Urinary bladder (tissue), 4 donors: ENCODE data around the gene ADGRG1. TPM values are rescaled to one million over a fixed set of nuclear protein-coding genes. Genes with fewer than 3 reads are reported as not detected.

Experiments
- DNase-seq: peaks from one replicate; pipeline ENCODE4 v3.0.0-alpha.2; 2015; ENCODE audit errors: extremely low spot score
- H3K27ac ChIP-seq: one replicate; pipeline ENCODE4 v1.5.1; 2013; ENCODE audit warnings: low read depth, mild to moderate bottlenecking, moderate library complexity
- H3K36me3 ChIP-seq: one replicate; pipeline ENCODE4 v1.6.1; 2013; ENCODE audit warnings: mild to moderate bottlenecking, moderate library complexity; ENCODE audit not compliant: insufficient read depth
- H3K4me1 ChIP-seq: one replicate; pipeline ENCODE4 v1.6.1; 2013; ENCODE audit warnings: mild to moderate bottlenecking, moderate library complexity; ENCODE audit not compliant: insufficient read depth
- H3K4me3 ChIP-seq: one replicate; pipeline ENCODE4 v1.5.1; 2013; ENCODE audit warnings: low read depth, low read length
- WGBS: extraction: QIAGEN DNeasy Blood & Tissue Kit; methylation state at CpG from one replicate; pipeline ENCODE4 v1.1.7; 2013; 5-methylcytosine and 5-hydroxymethylcytosine counted together
- polyA plus RNA-seq: library from polyadenylated mRNA; stranded (reverse); fragments of 200-250 nt; gene quantifications from one replicate; pipeline ENCODE4 v1.2.3, GENCODE V29; 2013
- total RNA-seq: library from RNA; depleted of rRNA; stranded (reverse); fragments of >200 nt; gene quantifications from one replicate; pipeline ENCODE4 v1.2.3, GENCODE V29; 2014
- donor health status: healthy with polysubstance abuse.
- donor health status: healthy.

ADGRG1 gene
- total and polyA plus RNA-seq, 2 donors, result 11.5 to 36.1 TPM

- Histone ChIP-seq H3K27ac (no peak overlapping the region), H3K4me3 (no peak overlapping the region), H3K36me3 (no peaks in the 10 kb centered on the region), H3K4me1 (no peaks in the 10 kb centered on the region)
- 91% methylated on average over 2 of the region's 2 CpGs for WGBS
- no peak for DNase-seq
Measured at GRCh38 chr16:57672824-57673223, 44.4 kb downstream of the ADGRG1 start.

- 38% methylated on average over 12 of the region's 12 CpGs for WGBS
- no peak overlapping the region for H3K4me3 ChIP-seq
- no peaks in the 10 kb centered on the region for H3K4me1 ChIP-seq
- H3K27ac ChIP-seq, result no peak overlapping the region
- DNase-seq, result no peak
- no peaks in the 10 kb centered on the region for H3K36me3 ChIP-seq
Measured at GRCh38 chr16:57675741-57676551, 47.5 kb downstream of the ADGRG1 start.

- no peak overlapping the region for H3K27ac ChIP-seq
- 75% methylated on average over 4 of the region's 4 CpGs for WGBS
- H3K4me1 ChIP-seq, result no peaks in the 10 kb centered on the region
- no peaks in the 10 kb centered on the region for H3K36me3 ChIP-seq
- no peak overlapping the region for H3K4me3 ChIP-seq
- no peak for DNase-seq
Measured at GRCh38 chr16:57676553-57677085, 48.2 kb downstream of the ADGRG1 start.

- WGBS, result 69% methylated on average over 14 of the region's 14 CpGs
Measured at GRCh38 chr16:57677622-57678369, 49.4 kb downstream of the ADGRG1 start.

GRCh38 chr16:57679016-57679415 lies 50.6 kb downstream of the ADGRG1 start:
- H3K4me3 ChIP-seq, result no peak overlapping the region
- WGBS, result 72% methylated on average over 12 of the region's 12 CpGs
- no peak for DNase-seq
- H3K36me3 ChIP-seq, result no peaks in the 10 kb centered on the region
- H3K27ac ChIP-seq, result no peak overlapping the region
- no peaks in the 10 kb centered on the region for H3K4me1 ChIP-seq

More at GRCh38 chr16:57677622-57678369, 49.4 kb downstream of the ADGRG1 start:
- H3K4me3 ChIP-seq, result no peak overlapping the region
- no peak overlapping the region for H3K27ac ChIP-seq
- DNase-seq, result no peak
- H3K4me1 ChIP-seq, result no peaks in the 10 kb centered on the region
- no peaks in the 10 kb centered on the region for H3K36me3 ChIP-seq

- H3K36me3 ChIP-seq, result no peaks in the 10 kb centered on the region
- H3K4me3 ChIP-seq, result no peak overlapping the region
- no peaks in the 10 kb centered on the region for H3K4me1 ChIP-seq
- H3K27ac ChIP-seq, result no peak overlapping the region
- DNase-seq, result no peak
- WGBS, result 79% methylated on average over 7 of the region's 7 CpGs
Measured at GRCh38 chr16:57679767-57680482, 51.5 kb downstream of the ADGRG1 start.

- WGBS, result 53% methylated on average over 5 of the region's 5 CpGs
- Histone ChIP-seq H3K4me1 (no peaks in the 10 kb centered on the region), H3K4me3 (no peak overlapping the region), H3K27ac (no peak overlapping the region), H3K36me3 (no peaks in the 10 kb centered on the region)
- DNase-seq, result no peak
Measured at GRCh38 chr16:57680842-57681375, 52.5 kb downstream of the ADGRG1 start.

GRCh38 chr16:57681950-57682728 lies 53.7 kb downstream of the ADGRG1 start:
- H3K27ac ChIP-seq, result no peak overlapping the region
- no peak for DNase-seq
- WGBS, result 94% methylated on average over 13 of the region's 13 CpGs
- no peaks in the 10 kb centered on the region for H3K36me3 ChIP-seq
- H3K4me1 ChIP-seq, result no peaks in the 10 kb centered on the region
- H3K4me3 ChIP-seq, result no peak overlapping the region

GRCh38 chr16:57682809-57683635 lies 54.6 kb downstream of the ADGRG1 start:
- Histone ChIP-seq H3K27ac (no peak overlapping the region), H3K4me3 (no peak overlapping the region), H3K4me1 (no peaks in the 10 kb centered on the region), H3K36me3 (no peaks in the 10 kb centered on the region)
- WGBS, result 88% methylated on average over 11 of the region's 11 CpGs
- no peak for DNase-seq

- Histone ChIP-seq H3K4me1 (no peaks in the 10 kb centered on the region), H3K4me3 (no peak overlapping the region), H3K27ac (no peak overlapping the region), H3K36me3 (no peaks in the 10 kb centered on the region)
- WGBS, result 89% methylated on average over 18 of the region's 18 CpGs
- no peak for DNase-seq
Measured at GRCh38 chr16:57683636-57684545, 55.5 kb downstream of the ADGRG1 start.

- no peak for DNase-seq
- Histone ChIP-seq H3K27ac (no peak overlapping the region), H3K4me1 (no peaks in the 10 kb centered on the region), H3K36me3 (no peaks in the 10 kb centered on the region), H3K4me3 (no peak overlapping the region)
- 97% methylated on average over 8 of the region's 8 CpGs for WGBS
Measured at GRCh38 chr16:57684626-57685358, 56.4 kb downstream of the ADGRG1 start.
